ES-I3 (cell line): Measurements from ENCODE around the gene CBLN3.
A peak's percentile ranks its signal among the peaks of the same experiment; 100 is the strongest.

Experiments used
- H3K36me3 ChIP-seq: 2 replicates; pipeline ENCODE4 v1.6.1; 2013; ENCODE audit warnings: mild to moderate bottlenecking, low read length, control low read depth, moderate library complexity; ENCODE audit not compliant: insufficient read depth
- H3K4me1 ChIP-seq: 2 replicates; pipeline ENCODE4 v1.6.1; 2013; ENCODE audit warnings: mild to moderate bottlenecking, control low read depth, low read length; ENCODE audit not compliant: insufficient read depth
- H3K9ac ChIP-seq: 2 replicates; pipeline ENCODE4 v1.6.1; 2013; ENCODE audit warnings: low read depth, mild to moderate bottlenecking, low read length, moderate library complexity
- H3K9me3 ChIP-seq: 2 replicates; pipeline ENCODE4 v1.6.1; 2013; ENCODE audit warnings: mild to moderate bottlenecking, low read length, moderate library complexity; ENCODE audit not compliant: control insufficient read depth, insufficient read depth

Gene CBLN3

GRCh38 chr14:24435192-24435810, 5.8 kb upstream of the CBLN3 start:
- Histone ChIP-seq H3K36me3 (peaks cover 16% of the 10 kb centered on the region), H3K9ac (no peak overlapping the region), H3K4me1 (peaks cover 5% of the 10 kb centered on the region; the same call in 1 of the 2 replicates), H3K9me3 (no peaks in the 10 kb centered on the region)

GRCh38 chr14:24434676-24435075, 5.2 kb upstream of the CBLN3 start:
- peaks cover 16% of the 10 kb centered on the region for H3K36me3 ChIP-seq
- H3K4me1 ChIP-seq = peaks cover 5% of the 10 kb centered on the region; the same call in 1 of the 2 replicates
- no peaks in the 10 kb centered on the region for H3K9me3 ChIP-seq
- no peak overlapping the region for H3K9ac ChIP-seq

GRCh38 chr14:24434036-24434435, 4.6 kb upstream of the CBLN3 start:
- H3K9me3 ChIP-seq = no peaks in the 10 kb centered on the region

GRCh38 chr14:24432259-24433131, 3.0 kb upstream of the CBLN3 start:
- Histone ChIP-seq H3K9me3 (no peaks in the 10 kb centered on the region), H3K4me1 (peaks cover 5% of the 10 kb centered on the region; the same call in 1 of the 2 replicates), H3K36me3 (peaks cover under 1% of the 10 kb centered on the region), H3K9ac (no peak overlapping the region)

More at GRCh38 chr14:24434036-24434435, 4.6 kb upstream of the CBLN3 start:
- H3K9ac ChIP-seq = no peak overlapping the region
- peaks cover 5% of the 10 kb centered on the region; the same call in 1 of the 2 replicates for H3K4me1 ChIP-seq
- H3K36me3 ChIP-seq = peaks cover 10% of the 10 kb centered on the region

- peaks cover 9% of the 10 kb centered on the region for H3K4me1 ChIP-seq
- no peaks in the 10 kb centered on the region for H3K36me3 ChIP-seq
- H3K9me3 ChIP-seq = no peaks in the 10 kb centered on the region
- H3K9ac ChIP-seq = peak overlapping the region; percentile 83; the same call in 1 of the 2 replicates
These were observed 2.2 kb upstream of the CBLN3 start for GRCh38 chr14:24431569-24432258.

- Histone ChIP-seq H3K36me3 (no peaks in the 10 kb centered on the region), H3K9me3 (no peaks in the 10 kb centered on the region), H3K9ac (peak overlapping the region; percentile 83), H3K4me1 (peaks cover 9% of the 10 kb centered on the region)
These were observed 1.5 kb upstream of the CBLN3 start for GRCh38 chr14:24430682-24431568.

GRCh38 chr14:24430143-24430681, 744 bp upstream of the CBLN3 start:
- Histone ChIP-seq H3K4me1 (peaks cover 9% of the 10 kb centered on the region), H3K36me3 (no peaks in the 10 kb centered on the region), H3K9me3 (no peaks in the 10 kb centered on the region), H3K9ac (peak overlapping the region; percentile 83)

- H3K9ac ChIP-seq = no peak overlapping the region; the same call in 1 of the 2 replicates
- H3K9me3 ChIP-seq = no peaks in the 10 kb centered on the region
- peaks cover 9% of the 10 kb centered on the region for H3K4me1 ChIP-seq
- H3K36me3 ChIP-seq = no peaks in the 10 kb centered on the region
These were observed 657 bp downstream of the CBLN3 start for GRCh38 chr14:24428628-24429394.

GRCh38 chr14:24427537-24428508, 1.6 kb downstream of the CBLN3 start:
- H3K36me3 ChIP-seq = no peaks in the 10 kb centered on the region
- no peak overlapping the region for H3K9ac ChIP-seq
- peaks cover 9% of the 10 kb centered on the region for H3K4me1 ChIP-seq
- H3K9me3 ChIP-seq = no peaks in the 10 kb centered on the region

GRCh38 chr14:24426912-24427536, 2.4 kb downstream of the CBLN3 start:
- no peaks in the 10 kb centered on the region for H3K9me3 ChIP-seq
- H3K4me1 ChIP-seq = peaks cover 9% of the 10 kb centered on the region
- H3K36me3 ChIP-seq = no peaks in the 10 kb centered on the region
- H3K9ac ChIP-seq = no peak overlapping the region

- no peak overlapping the region for H3K9ac ChIP-seq
These were observed 3.1 kb downstream of the CBLN3 start for GRCh38 chr14:24426150-24426911.

More at GRCh38 chr14:24426150-24426911, 3.1 kb downstream of the CBLN3 start:
- H3K9me3 ChIP-seq = no peaks in the 10 kb centered on the region
- peaks cover 7% of the 10 kb centered on the region for H3K4me1 ChIP-seq
- H3K36me3 ChIP-seq = no peaks in the 10 kb centered on the region
